RPMI7951 (cell line): ENCODE measurements around the gene FAM43A. TPM values are rescaled to one million over a fixed set of nuclear protein-coding genes. Genes with fewer than 3 reads are reported as not detected.

ENCODE experiments used
- DNase-seq: peaks from one replicate; pipeline ENCODE4 v3.0.0-alpha.2; 2012; ENCODE audit warnings: low read depth
- total RNA-seq: library from RNA; depleted of rRNA; stranded (reverse); fragments of >200 nt; shearing (Covaris generic); gene quantifications from 2 replicates; pipeline ENCODE4 v1.2.3, GENCODE V29; 2014

Gene FAM43A
- total RNA-seq, 1 experiment from 2014 or later, result 1.8 TPM

DNA sequence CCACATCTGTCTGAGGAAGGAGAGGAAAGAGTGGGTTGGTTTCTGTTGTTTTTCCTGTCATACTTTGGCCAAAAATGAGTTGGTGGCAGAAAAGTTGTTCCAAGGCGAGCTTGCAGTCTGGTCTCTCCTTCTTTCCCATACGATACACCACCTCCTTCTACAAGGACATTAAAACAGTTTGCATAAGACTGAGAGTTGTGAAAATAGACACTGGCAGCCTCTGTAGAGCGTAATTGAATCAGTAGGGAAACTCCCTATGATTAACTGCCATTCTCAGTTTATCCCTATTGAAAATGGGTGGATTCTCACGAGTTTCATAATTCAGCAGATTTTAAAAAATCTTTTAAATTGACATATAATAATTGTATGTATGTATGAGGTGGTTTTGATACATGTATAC lies 10.0 kb upstream of the FAM43A start:
- DNase-seq, result no peak

DNA sequence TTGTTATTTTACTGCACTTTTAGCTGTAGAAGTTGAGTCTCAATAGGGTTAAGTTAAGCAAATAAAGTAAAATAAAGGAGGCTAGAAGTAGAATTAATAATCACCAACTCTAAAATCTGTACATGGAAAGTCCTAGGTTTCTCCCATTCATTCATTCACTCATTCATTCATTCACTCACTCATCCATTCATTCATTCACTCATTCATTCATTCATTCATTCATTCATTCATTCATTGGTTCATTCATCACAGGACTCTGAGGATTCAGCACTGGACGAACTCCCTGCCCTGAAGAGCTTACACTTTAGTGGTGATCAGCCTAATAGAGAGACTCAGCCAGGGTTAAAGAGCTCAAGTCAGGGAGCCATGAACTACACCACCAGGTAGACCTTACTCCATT lies 9.2 kb upstream of the FAM43A start:
- no peak for DNase-seq

DNA sequence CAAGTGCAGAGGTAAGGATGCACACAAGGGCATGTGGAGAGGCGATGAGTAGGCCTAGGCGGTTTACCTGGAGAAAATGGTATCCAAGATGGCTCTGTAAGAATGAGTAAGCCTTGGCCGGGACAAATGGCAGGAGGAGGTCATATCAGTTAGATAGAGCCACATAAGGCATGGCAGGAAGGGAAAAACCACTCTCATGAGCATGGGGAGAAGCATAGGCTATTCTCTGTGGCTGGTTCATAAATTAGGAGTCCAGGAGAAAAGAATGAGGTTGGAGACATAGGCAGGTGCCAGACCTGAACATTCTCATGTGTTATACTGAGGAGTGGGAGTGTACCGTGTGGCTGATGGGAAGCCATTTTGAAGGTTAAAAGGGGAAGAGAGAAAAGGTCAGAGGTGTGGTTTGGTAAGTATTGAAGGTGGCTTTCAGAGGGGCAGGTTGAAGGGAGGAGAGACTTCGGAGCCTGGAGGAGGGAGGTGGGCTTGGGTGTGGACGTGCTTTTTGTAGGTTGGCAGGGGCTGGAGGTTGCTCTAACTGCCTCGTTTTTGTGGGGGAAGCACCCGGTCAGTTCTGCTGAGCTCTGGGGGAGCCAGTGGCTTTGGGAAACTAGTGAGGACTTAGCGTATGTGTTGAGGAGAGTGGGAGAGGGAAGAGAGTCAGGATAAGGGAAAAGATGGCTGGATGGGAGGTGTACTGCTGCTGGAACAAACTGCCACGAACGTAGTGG lies 4.6 kb upstream of the FAM43A start:
- no peak for DNase-seq

DNA sequence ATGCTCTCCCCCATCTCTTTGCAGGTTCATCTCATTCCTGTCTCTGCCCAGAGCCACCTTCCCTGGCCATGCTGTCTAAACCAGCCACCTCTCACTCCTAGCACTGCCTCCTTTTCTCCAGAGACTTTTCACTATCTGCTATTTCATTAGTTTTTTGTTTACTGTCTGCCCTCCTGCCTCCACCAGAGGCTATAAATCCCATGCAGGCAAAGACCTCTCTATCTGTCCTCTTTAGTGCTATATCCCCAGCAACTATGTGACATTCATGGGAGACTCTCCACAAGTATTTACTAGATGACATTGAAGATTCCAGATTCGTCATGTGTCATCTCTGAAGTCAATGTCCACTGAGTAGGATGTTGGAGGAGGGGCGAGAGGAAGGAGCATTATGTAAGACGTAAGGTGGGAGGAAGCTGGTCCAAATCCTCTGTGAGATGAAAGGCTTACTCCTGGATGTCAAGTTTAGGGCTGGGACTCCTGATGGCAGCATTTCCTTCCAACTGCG lies 3.4 kb upstream of the FAM43A start:
- DNase-seq, result no peak

DNA sequence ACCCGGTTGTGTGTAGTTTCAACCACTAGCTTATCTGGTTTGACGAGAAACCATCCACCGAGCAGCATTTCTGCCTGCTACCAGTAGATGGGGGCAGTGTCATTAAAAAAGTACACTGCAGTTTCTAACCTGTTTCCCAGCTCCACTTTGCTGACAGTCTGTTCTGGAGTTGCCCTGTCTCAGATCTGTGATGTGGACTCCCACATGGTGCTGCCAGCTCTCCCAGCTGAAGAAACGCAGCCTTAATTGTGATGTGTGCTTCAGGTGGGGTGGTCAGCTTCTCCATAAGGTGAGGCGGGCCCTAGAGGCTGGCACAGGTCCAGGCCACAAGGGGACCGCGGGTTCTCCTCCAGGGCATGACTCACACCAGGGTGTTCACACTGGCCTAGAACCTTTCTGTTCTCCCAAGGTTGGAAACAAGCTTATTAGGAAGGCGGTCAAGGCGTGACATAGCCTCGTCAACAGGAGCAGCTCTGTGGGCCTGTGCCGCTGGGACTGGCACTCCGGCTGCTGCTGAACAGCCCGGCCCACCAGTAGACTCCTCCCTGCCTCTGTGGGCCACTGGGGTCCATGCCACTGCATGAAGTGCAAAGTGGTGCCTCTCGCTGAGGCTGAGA lies 2.9 kb upstream of the FAM43A start:
- peak; percentile 88 for DNase-seq

DNA sequence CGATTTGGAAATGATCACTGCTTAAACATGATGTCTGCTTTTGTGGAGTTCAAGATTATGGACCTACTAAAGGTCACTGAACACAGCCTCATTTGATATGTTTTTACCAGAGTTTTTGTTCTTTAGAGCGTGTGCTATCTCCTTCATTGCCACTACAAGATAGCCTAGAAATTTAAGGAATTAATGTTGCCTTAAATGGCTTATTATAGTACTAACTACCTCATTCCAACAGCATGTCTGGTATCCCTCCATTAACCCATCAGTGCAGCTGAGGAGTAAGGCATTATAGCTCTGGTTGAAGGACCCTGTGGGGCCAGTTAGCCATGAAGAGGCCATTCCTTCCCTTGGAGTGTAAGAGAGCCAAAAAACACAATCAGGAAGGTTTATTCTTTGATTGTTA lies 2.3 kb upstream of the FAM43A start:
- DNase-seq, result no peak

DNA sequence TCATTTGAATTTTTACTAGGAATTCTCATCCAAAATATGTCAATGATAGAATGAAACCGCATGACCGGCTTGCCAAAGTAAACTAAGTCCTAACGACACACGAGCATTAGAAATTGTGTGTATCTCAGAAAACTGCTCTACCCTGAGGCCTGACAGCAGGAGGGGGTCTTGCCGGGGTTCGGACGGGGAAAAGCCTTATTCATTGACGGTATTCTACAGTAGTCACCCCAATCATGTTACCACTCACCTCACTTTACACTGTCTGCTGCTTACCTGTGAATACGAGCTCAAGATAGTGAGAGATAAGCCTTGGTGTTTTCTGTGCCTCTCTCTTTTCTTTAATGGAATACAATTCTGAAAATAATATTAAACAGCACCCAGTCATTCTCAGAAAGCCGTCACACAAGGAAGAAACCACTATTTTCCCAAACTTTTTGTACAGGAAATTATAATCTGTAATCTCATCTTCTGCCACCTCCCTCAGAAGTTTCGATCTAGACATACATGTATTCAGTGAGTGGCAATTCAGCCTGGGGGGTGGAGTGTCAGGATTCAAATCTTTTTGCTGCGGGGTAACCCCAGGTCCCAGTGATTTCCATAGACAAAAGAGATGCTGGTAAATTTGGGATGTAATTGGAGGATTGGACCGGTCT lies 492 bp upstream of the FAM43A start:
- no peak for DNase-seq

DNA sequence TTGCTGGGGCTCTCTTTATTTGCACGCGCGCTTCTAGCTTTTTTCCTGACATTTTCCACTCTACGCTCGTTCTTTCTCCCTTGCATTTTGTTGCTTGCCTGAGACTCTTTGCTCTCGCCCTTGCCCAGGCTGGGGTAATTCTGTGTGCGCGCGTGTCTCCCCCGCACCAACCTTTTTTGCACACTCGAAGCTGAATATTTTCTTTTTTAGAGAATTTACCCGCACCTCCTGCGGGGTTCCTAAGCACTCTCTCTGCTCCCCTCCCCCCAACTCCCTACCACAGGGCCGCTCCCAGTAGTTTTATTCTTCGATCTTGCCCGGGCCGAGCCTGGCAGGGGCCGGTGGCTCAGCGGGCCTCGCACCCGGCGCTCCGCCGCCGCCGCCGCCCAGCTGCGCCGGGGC lies 732 bp downstream of the FAM43A start:
- DNase-seq, result no peak

DNA sequence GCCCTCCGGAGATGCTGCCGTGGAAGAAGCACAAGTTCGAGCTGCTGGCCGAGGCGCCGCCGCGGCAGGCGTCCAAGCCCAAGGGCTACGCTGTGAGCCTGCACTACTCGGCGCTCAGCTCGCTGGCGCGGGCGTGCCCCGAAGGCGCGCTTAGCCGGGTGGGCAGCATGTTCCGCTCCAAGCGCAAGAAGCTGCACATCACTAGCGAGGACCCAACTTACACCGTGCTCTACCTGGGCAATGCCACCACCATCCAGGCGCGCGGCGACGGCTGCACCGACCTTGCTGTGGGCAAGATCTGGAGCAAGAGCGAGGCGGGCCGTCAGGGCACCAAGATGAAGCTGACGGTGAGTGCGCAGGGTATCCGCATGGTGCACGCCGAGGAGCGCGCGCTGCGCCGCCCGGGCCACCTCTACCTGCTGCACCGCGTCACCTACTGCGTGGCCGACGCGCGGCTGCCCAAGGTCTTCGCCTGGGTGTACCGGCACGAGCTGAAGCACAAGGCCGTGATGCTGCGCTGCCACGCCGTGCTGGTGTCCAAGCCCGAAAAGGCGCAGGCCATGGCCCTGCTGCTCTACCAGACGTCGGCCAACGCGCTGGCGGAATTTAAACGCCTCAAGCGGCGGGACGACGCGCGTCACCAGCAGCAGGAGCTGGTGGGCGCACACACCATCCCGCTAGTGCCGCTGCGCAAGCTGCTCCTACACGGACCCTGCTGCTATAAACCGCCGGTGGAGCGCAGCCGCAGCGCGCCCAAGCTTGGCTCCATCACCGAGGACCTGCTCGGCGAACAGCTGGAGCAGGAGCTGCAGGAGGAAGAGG lies 1.3 kb downstream of the FAM43A start:
- DNase-seq, result peak; percentile 51

DNA sequence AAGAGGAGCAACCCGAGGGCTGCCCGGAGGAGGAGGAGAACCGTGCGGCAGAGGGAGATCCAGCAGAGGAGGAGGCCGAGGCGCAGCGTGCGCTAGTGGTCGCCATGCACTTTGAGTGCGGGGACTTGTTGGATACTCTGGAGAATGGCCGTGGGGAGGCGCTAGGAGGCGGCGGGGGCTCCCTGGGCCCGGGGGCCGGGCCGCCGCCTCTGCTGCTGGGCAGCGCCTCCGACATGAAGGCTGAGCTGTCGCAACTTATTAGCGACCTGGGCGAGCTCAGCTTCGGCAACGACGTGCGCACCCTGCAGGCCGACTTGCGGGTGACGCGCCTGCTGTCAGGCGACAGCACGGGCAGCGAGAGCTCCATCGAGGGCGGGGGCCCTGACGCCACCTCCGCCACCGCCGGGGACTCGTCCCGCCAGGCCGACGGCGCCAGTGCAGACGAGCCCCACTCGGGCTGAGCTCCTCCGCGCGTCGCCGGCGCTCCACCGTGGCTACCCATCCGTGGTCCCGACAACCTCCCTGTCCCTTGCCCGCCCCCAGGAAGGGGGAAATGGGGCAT lies 2.0 kb downstream of the FAM43A start:
- no peak for DNase-seq

DNA sequence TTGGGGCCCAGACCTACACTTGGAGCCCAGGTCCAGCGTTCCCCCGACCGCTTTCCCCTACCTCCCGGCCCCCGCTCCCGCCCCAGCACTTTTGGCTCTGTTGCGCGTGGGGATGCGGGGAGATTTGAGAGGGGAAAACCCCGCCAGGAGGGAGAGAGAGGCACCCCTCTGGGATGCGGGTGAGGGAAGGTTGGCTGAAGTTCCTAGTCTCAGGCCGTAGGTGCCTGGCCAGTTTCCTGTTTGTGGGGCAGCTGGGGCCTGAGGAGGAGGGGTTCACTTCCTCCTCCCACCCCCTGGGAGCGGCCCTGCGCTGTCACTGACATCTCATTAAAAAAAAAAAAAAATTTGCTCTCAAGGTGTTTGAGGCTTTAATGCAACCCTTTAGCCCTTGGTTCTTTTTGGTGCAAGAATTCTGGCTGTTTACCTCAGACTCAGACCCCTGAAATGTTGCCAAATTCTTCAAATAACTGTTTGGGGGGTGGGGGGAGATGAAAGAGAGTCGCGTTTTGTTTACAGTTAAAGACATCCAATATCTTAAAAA lies 2.6 kb downstream of the FAM43A start:
- no peak for DNase-seq

DNA sequence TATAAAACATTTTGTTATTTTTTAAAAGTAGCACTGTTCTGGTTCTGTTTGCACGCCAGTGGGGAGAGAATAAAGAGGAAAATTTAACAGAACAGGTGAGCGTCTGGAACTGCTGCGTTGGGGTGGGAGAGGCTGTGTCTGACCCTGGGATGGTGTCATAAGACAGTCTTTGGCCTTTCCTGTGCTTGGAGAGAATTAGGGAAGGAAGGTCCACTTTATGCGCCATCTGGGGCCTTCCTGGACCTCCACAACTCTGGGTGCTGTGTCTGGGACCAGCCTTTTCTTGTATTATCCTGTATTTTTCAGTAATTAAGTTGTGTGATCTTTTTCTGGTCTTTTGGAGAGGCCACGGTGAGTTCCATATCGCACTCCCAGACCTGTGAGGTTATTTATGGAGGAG lies 3.3 kb downstream of the FAM43A start:
- no peak for DNase-seq

DNA sequence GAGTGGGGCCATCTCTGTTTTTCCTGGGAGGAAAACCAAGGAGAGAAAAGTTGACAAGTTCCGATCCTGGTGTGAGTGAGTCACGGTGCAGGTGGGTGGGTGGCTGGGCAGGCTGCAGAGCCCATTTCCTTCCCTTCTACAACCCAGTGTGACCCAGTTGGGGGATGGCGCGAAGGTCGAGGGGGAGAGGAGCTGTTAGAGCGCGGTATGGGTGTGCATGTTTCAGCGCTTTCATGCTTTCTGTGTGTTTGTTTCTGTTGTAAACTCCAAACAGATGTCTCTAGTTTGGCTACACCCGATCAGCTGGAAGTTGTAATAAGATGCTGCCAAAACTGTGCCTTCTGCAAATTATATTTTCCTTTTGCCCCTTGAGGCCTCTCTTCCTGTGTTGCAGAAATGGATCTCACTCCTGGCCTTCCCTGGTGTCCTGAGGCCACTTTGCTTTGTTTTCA lies 3.8 kb downstream of the FAM43A start:
- peak; percentile 59 for DNase-seq

DNA sequence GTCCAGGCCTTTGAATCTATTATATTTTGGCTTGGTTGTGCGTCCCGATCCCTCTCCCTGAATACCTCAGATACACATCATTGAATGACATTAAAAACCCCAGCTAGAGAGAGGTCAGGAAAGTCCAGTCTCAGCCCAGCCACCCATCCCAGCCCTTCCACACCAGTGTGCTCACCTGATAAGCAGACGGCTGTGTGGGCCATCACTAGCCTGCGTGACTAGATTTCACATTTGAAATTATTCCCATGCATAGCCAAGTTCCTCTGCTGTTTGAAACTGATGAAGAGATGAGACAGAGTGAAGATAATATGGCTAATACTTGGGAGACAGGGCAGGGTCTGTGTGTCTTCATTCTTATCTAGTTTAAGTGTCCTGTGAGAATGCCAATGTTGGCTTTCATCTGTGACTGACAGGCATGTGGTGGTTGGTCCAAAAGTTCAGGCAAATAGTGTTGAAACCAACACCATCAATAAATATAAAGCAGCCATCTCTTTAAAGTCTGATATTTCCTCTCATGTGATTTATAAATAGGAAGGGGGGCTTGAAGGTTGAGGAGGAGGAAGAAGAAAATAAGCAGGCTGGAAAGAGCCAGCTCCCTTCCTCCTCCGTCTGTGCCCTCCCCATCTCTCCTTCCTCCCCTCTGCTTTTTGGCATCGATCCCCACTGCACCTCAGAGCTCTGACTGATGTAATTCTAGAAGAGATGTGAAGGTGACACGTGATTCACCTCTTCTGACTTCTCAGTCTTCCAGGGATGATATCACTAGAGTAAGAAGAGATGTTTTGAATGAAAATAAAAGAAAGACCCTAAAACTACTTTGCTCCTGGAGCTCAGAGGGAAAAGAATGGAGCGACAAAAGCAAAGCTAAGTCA lies 5.1 kb downstream of the FAM43A start:
- DNase-seq, result no peak

DNA sequence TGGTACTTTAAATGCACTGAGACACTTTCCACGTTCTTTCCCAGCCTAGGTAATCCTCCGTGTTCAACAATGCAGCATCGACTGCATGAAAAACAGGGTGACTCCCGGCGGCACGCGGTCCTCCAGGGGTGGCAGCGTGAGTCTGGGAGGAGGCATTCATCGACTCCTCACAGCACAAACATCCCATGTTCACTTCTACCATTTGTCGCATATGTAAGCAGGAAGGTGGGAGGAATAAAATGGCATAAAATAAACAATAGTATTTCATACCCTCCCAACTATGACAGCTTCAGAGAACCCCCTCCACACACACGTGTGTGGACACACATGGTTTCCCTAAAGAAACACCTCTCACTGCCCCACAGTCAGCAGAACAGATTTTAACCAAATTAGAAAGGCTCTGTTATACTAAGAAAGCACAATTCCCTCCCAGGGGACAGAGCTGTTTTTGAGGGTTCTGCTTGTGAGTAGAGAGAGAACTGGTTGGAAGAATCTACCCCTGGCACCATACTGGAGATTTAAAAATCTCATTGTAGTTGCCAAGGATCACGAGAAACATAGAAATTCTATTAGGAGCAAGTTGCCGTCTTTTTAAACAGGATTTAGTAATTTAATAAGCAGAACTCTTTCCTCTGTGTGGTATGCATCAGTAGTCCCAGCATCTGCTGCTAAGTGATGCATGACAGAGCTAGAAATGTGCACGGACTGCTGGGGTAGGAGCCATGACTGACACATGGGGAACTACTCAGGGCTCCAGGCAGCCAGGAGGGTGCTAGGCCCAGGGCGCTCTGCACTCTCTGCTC lies 6.0 kb downstream of the FAM43A start:
- DNase-seq, result no peak

DNA sequence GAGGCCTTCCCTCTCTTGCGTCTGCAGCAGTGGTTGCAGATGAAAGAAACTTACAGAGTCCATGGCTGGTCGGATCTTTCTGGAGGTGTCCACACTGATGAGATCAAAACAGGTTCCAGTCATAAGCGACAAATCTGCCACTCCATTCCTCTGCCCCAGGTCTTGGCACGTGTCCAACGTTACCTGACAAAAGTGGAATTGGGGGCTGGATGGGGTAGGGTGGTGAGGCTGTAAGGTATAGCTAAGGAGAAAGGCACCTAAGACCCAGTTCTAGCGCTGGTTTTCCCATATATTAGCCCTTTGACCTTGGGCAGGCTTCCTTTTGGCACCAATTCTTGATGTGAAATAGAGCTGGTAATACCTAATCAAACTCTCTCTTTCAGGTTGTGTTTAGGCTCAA lies 11.0 kb downstream of the FAM43A start:
- DNase-seq, result no peak

DNA sequence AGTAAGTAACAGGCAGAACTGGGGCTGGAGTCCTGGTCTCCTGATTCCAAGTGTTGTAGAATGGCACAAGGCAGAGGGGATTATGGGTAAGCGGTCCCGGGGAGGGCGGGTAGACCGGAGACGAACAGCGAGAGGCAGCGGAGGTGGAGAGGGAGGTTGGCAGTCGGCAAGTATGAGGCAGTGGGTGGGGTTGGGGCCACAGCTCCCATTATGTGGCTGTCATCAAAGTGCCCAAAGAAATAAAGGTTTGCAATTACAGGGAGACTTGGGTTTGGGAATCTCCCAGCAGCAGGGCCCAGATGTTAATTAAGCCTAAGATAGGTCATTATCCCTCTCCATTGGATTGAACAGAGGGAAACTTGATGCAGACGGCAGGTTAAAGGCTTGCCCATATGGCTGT lies 16.9 kb downstream of the FAM43A start:
- DNase-seq, result no peak

DNA sequence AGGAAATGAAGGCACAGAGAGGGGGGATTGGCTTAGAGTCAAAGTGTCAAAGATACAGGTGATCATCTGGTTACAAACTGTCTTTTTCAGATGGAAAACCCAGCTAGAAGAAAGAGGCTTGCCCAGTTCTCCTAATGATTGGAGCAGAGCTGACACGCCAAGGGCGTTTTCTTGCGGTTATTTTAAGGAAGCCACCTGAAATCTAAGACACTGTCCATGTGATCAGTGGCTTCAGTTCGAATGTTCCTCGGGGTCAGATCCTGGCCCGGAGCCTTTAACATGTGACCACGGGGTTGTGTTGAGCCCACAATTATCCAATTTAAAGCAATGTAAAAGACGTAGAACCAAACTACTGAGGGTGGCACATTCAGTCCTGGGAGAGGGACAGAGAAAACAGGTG lies 19.5 kb downstream of the FAM43A start:
- DNase-seq, result no peak

DNA sequence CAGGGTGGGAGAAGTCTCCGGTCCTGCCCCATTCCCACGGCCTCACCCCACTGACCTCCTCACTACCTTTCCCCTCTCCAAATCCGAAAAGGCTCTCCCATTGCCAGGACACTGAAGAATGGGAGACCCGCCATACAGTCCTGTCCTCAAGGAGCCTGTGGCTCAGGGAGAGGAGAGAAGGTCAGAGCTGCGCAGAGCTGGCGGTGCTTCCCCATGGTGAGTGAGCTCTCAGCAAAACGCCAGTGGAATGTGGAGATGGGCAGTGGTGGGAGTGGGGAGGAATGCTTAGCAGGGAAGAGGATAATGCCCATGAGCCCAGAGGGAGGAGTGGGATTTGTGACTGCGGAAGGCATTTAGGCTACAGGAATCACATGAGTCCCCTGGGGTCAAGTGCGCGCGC lies 20.1 kb downstream of the FAM43A start:
- DNase-seq, result no peak

DNA sequence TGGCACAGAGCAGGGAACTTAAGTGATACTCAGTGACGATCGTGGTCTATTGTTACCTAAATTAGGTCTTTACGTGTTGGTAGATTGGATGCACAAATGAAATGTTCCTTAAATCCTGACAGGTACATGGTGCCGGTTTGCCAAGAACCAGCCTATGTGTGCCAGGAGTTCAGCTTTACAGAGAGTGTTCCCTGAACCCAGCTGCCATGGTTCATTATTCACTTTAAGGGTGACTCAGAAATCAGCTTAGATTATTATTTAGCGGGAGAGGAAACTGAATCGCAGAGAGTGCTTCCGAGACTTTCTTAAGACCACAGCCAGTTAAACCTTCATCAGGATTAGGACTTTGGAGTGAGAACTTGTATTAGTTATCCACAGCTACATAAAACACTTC lies 21.5 kb downstream of the FAM43A start:
- DNase-seq, result no peak
